HG02759 (cell line): ENCODE measurements around the gene CBFB.
A peak's percentile ranks its signal among the peaks of the same experiment; 100 is the strongest.

Source experiments
- ATAC-seq: cut with Tn5 transposase; IDR thresholded peaks from one replicate; pipeline ENCODE4 v1.9.1; 2021; ENCODE audit warnings: mild to moderate bottlenecking, moderate library complexity; ENCODE audit not compliant: unreplicated experiment

The CBFB gene

DNA sequence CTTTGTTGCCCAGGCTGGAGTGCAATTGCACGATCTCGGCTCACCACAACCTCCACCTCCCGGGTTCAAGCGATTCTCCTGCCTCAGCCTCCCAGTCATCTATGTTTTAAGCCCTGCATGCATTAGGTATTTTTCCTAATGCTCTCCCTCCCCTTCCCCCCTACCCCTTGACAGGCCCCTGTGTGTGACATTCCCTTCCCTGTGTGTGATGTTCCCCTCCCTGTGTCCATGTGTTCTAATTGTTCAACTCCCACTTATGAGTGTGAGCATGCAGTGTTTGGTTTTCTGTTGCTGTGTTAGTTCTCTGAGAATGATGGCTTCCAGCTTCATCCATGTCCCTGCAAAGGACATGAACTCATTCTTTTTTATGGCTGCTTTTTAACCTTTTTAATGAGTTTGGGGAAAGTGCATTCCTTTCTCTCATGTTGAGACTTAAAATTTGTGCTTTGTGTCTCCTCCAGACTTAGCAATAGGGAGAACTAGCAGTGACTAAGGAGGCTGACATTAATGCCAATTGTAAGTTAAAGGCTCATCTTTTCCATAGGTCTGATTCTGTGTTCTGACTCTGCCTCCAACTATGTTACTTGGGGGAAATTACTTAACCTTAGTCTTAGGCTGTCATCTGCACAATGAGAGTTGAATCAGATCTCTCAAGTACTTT is 63.1 kb downstream of the CBFB start:
- ATAC-seq = no peak

DNA sequence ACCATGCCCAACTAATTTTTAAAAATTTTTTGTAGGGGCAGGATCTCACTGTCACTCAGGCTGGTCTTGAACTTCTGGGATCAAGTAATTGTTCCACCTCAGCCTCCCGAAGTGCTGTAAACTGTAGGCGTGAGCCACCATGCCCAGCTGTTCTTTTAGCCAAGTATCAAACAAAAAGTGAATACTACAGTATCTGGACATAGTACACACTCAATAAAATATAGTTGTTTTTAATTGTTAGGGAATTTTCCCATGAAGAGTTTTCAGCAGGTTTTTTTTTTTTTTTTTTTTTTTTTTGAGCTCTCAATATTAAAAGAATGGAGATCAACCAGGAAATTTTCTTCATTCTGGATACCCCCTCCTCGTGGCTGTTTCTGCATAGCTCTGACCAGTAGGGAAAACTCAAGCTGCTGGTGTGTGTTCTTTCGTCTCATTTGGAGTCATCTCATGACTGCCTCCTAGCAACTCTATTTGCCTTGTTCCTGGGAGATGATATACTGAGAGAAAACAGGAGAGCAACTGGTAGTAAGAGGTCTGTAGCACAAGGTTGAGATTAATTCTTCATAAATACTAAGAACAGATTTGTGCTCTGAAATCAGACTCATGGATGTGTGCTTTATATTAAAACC is 64.3 kb downstream of the CBFB start:
- ATAC-seq = no peak

DNA sequence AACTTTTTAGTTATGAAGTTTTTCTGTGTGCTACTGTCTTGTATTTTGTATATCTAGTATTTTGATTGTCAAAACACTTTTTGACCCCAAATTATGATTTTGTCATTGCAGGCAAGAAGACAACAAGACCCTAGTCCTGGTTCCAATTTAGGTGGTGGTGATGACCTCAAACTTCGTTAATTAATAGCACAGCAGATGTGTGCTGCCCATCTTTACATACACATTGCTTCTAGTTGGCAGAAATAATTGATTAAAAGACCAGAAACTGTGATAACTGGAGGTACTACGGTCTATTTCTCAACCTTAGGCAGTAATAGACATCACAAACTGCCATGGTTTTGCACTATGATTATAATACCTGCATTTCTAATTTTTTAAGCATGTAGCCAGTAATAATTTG is 69.7 kb downstream of the CBFB start:
- ATAC-seq = no peak

DNA sequence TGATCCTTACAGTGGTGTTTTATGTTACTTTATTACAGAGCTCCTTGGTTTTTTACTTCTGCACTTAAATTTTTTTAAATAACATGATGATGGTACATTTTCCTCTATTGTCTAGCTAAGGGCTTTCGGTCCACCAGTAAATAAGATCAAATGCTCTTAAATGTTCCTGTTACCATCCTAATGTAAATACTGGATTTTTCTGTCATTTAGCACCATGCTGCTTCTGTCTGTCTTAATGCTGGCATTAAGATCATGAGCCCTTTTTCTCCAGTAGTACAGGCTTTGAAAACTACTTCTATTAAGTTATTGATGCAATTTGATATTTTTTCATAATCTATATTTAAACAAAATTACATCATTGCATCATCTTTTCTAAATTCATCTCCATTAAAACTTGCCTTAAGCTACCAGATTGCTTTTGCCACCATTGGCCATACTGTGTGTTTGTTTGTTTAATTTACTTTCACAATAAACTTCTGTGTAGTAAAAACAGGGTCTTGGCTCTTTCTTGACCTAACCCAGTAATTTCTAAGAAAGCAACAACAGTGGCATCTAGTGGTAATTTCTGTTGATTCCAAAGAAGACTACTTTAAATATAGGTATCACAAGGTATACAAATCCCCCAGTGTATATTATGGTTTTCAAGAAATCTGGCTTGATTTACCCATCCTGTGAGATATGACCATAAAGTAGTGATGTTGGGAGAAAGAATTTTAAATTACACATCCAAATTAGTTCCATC is 71.8 kb downstream of the CBFB start:
- no peak for ATAC-seq

DNA sequence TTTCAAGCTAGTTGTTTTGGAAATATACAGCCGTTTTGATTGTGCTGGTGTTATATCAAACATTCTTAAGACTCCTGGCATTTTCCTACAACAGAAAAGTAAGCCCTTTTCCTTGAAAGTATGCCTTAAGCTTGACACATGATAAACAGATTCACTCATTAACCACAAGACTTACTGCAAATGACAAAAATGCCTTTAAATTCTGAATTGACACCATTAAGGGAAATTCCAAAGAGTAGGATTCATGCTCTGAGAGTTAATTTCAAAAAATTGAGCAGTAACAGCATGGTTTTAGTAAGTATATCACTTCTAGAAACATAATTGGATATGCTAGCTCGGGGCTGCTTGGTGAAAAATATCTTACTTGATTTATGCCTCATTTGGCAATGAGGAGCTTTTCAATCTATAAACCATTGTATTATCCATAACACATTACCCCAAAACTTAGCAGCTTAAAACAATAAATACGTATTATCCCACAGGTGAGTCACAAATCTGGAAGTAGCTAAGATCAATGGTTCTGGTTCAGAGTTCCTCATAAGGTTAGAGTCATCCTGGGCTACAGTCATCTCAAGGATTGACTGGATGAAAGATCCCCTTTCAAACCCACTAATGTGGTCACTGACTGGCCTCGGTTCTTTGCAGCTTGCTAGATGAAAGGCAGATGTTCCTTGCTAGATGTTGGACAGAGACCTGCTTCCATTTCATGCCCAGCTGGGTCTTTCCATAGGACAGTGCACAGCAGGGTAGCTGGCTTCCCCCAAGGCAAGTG is 72.5 kb downstream of the CBFB start:
- ATAC-seq = no peak

DNA sequence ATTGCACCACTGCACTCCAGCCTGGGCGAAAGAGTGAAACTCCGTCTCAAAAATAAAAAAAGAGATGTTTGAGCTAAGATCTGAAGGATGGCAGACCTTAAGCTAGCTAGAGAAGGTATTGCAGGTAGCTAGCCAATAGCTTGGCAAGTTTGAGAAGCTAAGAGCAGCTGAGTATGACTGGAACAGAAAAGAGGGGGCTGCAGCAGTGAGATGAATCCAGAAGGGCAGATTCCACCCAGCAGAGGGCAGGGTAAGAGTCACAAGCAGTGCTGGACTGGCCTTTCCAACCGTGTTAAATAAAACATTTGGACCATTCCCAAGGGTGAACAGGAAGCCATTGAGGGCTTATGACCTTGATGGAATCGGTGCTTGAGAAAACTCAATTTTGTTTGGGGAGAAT is 75.1 kb downstream of the CBFB start:
- no peak for ATAC-seq

DNA sequence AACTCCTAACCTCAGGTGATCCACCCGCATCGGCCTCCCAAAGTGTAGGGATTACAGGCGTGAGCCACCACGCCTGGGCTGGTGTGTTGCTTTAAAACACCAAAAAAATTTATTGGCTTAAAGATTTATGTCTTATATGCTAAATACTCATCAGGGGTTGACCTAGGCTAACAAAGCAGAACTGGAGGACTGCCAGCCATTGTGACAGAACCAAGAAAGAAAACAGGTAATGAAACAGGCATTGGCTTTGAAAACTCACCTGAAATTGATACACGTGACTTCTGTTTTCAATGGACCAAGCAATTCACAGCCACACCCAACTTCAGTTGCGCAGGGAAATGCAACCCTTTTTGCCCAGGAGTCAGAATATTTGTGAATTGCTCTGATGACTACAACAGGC is 75.9 kb downstream of the CBFB start:
- no peak for ATAC-seq

GRCh38 chr16:67105246-67105645 is 76.3 kb downstream of the CBFB start:
- ATAC-seq = no peak

DNA sequence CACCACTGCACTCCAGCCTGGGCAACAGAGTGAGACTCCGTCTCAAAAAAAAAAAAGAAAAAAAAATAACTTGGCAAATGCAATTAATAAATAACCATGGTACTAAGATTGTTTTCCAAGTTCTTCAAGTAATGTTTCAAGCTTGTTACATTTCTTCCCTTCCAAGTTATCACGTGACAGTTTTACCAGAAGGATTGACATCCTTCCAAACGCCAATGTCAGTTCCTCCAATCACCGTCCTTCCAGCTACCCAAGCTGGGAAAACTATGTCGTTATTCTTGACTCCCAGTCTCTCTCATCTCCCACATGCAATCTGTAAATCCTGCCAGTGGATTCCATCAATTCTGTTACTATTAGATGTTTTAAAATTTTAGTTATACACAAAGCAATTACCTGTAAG is 76.9 kb downstream of the CBFB start:
- ATAC-seq = no peak

DNA sequence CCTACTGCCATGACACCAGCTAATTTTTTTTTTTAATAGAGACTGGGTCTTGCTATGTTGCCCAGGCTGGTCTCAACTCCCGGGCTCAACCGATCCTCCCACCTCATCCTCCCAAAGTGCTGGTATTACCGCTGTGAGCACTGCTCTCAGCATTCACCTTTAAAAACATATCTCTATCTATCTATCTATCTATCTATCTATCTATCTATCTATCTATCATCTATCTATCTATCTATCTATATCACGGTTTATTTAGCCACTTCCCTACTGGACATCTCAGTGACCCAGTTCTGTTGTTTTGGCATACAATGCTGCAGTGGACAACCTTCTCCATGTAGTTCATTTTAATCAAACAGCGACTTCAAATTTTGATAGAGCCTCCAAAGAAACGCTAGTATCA is 79.5 kb downstream of the CBFB start:
- no peak for ATAC-seq

DNA sequence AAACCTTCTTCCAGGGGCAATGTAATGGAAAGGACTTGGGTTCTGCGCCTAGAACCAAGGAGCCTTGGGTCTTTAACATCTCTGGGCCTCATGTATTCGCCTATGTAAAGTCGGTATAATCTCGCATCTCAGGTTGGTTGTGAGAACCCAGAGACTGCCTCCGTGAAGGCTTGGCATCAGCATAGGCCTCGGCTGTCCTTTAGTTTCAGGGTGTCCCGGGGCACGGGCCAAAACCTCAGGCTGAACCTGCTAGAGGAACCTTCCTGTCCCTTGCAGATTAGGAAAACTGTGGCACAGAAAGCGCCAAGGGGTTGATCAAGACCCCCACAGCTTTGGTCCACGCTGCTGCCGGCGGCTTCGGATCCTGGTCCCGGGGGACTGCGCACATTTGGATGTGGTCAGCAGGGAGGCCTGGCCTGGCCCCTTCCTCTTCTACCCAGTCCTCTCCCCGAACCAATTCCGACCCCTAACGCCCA is 80.0 kb downstream of the CBFB start:
- no peak for ATAC-seq

DNA sequence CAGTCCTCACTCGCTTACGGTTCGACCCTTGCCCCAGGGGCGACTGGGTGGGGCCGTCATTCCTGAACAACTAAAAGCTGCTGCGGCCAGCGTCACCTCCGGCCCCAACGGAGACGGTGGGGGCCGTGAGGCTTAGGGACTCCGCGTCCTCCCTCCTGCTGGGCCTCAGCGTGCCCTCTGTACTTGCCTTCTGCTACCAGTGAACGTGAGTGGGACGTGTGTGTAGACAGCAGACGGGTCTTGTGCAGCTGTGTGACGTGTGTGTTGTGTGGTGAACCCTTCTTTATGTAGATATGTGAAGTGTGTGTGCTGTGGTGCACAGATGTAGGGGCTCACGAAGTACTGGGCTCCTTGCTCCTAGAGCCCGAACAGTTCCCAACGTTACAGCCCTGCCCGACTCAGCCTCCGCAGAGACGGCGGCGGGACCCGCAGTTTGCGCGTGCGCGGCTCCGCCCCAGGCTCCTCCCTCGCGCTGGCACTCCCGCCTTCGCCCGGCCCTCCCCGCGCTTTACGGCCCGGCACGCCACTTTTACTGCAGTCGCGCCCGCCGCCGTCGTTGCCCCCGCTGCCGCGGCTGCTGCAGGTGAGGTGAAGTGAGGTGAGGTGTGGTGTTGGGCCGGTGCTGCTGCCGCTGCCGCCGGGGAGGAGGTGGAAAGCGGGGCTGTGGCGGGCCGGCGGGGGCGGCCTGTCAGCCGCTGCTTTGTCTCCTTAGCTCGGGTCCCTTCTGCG is 80.6 kb downstream of the CBFB start, which contains the start of gene PHAF1:
PHAF1 (plus strand) TSS at position 535 of the 729 bp plus-strand sequence. CDS start 235 bp downstream, outside the sequence.
- peak; percentile 89 for ATAC-seq

DNA sequence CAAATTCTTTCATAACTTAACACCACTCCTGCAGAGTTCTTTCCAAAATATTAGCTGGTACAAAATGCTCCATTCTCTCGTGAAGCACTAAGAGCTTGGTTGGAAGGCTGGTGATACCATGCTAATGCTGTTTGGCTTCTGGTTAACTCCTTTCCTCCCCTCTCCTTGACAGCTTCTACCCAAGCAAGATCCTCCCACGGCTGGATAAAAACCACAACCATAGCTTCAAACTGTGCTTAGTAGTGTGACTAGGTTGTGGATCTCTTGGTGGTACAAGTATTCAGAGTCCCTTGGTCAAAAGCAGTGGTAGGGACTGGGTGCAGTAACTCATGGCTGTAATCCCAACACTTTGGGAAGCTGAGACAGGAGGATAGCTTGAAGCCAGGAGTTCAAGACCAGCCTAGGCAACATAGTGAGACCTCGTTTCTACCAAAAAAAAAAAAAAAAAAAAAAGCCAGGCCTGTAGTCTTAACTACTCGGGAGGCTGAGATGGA is 83.0 kb downstream of the CBFB start:
- ATAC-seq = no peak

DNA sequence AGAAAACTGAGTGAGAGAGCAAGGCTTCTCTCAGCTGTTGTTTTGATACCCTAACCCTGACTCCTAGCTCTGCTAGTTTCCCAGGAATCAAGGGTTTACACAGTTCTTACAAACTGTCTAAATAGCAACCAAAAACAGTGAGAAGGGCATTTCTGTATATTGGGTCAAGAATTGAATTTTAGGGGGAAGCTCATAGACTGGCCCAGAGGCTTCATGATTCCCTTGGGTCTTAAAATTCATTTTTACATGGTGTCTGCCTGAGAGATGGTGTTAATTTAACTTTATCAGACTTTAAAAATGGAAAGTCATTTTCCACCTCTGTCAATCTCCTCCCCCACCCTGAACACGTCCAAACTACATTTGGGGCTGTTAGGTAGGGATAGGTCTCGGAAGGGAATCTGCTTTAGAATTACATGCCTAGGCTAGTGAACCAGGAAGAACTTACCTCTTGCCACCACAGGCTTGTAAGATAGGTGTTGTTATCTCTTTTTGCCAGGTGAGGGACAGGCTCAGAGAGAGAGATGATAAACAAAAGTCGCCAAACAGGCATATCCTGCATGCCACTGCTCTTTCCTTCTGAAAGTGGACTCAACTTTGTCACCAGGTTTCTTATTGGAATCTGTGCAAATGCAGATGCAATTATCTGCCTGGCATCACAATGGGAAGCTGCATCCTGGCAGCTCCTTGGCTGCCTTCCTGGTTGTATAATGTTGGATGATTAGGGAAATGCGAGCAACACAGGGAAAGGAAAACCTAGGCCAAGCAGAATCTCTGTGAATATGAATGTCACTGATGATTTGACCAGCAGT is 83.8 kb downstream of the CBFB start:
- no peak for ATAC-seq

DNA sequence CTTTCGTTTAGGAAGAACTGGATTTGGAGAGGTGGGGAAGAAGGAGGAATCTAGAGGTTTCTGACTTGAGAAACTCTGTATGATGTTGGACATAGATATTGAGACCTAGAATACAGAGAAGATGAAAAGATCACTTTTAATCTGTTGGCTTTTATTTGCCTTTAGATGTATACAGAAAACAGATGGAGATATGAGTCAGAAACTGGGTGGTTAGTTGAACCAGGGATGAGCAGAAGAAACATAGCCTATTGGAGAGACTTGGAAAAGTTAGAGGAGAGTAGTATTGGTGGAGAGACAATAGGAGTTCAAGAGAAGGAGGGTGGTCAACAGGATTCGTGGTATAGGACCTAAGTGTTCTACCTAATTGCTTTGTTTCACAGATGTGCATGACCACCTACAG is 85.8 kb downstream of the CBFB start:
- ATAC-seq = no peak

- ATAC-seq = no peak
Measured at GRCh38 chr16:67115639-67116038, 86.7 kb downstream of the CBFB start.

GRCh38 chr16:67116388-67117311 is 87.7 kb downstream of the CBFB start:
- no peak for ATAC-seq

- ATAC-seq = no peak
Measured at GRCh38 chr16:67117716-67118115, 88.8 kb downstream of the CBFB start.
